ENCODE data around the gene CFL2.

CFL2 gene

GRCh38 chr14:34710006-34710405 lies 4.4 kb downstream of the CFL2 start:
- Histone ChIP-seq H3K4me2 (ENCODE audit: low read depth, low read length, poor library complexity, severe bottlenecking) (no peak overlapping the region), H3K9me2 (replicated peaks; ENCODE audit: low read depth, low read length) (no peaks in the 10 kb centered on the region), H4K20me1 (ENCODE audit: insufficient read depth, low read length, poor library complexity, severe bottlenecking) (no peaks in the 10 kb centered on the region), H3F3A (ENCODE audit: low read depth) (peaks cover 1% of the 10 kb centered on the region; the same call in 1 of the 2 replicates), H2AFZ (ENCODE audit: low read length) (no peak overlapping the region), H3K27me3 (ENCODE audit: insufficient read depth, low read length, poor library complexity, severe bottlenecking) (no peaks in the 10 kb centered on the region), H3K9ac (ENCODE audit: low read depth, low read length, poor library complexity, severe bottlenecking) (no peak overlapping the region), H3K4me3 (ENCODE audit: low read length, poor library complexity, severe bottlenecking) (no peak overlapping the region), H3K9me3 (ENCODE audit: insufficient read depth, low read depth, low read length) (no peaks in the 10 kb centered on the region), H3K4me1 (ENCODE audit: insufficient read depth, low read length, poor library complexity, severe bottlenecking) (peaks cover 20% of the 10 kb centered on the region), H3K79me2 (ENCODE audit: insufficient read depth, low read length) (peaks cover 29% of the 10 kb centered on the region), H3K36me3 (ENCODE audit: insufficient read depth, low read length) (no peaks in the 10 kb centered on the region)
- TF ChIP-seq CTCF (conservative IDR thresholded peaks at IDR 0.05; ENCODE audit: low read length) (no peak), EZH2phosphoT487 (IDR thresholded peaks at IDR 0.05; ENCODE audit: borderline replicate concordance) (no peak)

- no peak overlapping the region for H3K4me2 ChIP-seq (ENCODE audit: low read depth, low read length, poor library complexity, severe bottlenecking)
- no peaks in the 10 kb centered on the region for H3K9me3 ChIP-seq (ENCODE audit: insufficient read depth, low read depth, low read length)
- no peaks in the 10 kb centered on the region for H3K9me2 ChIP-seq (replicated peaks; ENCODE audit: low read depth, low read length)
- no peaks in the 10 kb centered on the region for H3K36me3 ChIP-seq (ENCODE audit: insufficient read depth, low read length)
- no peaks in the 10 kb centered on the region for H3K27me3 ChIP-seq (ENCODE audit: insufficient read depth, low read length, poor library complexity, severe bottlenecking)
- no peak for TF ChIP-seq EZH2phosphoT487 (IDR thresholded peaks at IDR 0.05; ENCODE audit: borderline replicate concordance)
- TF ChIP-seq CTCF (conservative IDR thresholded peaks at IDR 0.05; ENCODE audit: low read length): no peak
- no peak overlapping the region for H3K9ac ChIP-seq (ENCODE audit: low read depth, low read length, poor library complexity, severe bottlenecking)
- peaks cover 17% of the 10 kb centered on the region for H3K79me2 ChIP-seq (ENCODE audit: insufficient read depth, low read length)
- no peaks in the 10 kb centered on the region for H4K20me1 ChIP-seq (ENCODE audit: insufficient read depth, low read length, poor library complexity, severe bottlenecking)
- H3K4me1 ChIP-seq (ENCODE audit: insufficient read depth, low read length, poor library complexity, severe bottlenecking): peaks cover 10% of the 10 kb centered on the region
- H3F3A ChIP-seq (ENCODE audit: low read depth): no peaks in the 10 kb centered on the region
- no peak overlapping the region for H2AFZ ChIP-seq (ENCODE audit: low read length)
- no peak overlapping the region for H3K4me3 ChIP-seq (ENCODE audit: low read length, poor library complexity, severe bottlenecking)
These were observed 6.7 kb downstream of the CFL2 start for GRCh38 chr14:34707722-34708121.

GRCh38 chr14:34701808-34702207 lies 12.6 kb downstream of the CFL2 start:
- Histone ChIP-seq H3K27me3 (ENCODE audit: insufficient read depth, low read length, poor library complexity, severe bottlenecking) (no peaks in the 10 kb centered on the region), H4K20me1 (ENCODE audit: insufficient read depth, low read length, poor library complexity, severe bottlenecking) (no peaks in the 10 kb centered on the region), H3K36me3 (ENCODE audit: insufficient read depth, low read length) (no peaks in the 10 kb centered on the region), H3F3A (ENCODE audit: low read depth) (no peaks in the 10 kb centered on the region), H2AFZ (ENCODE audit: low read length) (no peak overlapping the region), H3K9ac (ENCODE audit: low read depth, low read length, poor library complexity, severe bottlenecking) (no peak overlapping the region), H3K4me2 (ENCODE audit: low read depth, low read length, poor library complexity, severe bottlenecking) (no peak overlapping the region), H3K79me2 (ENCODE audit: insufficient read depth, low read length) (no peaks in the 10 kb centered on the region), H3K4me1 (ENCODE audit: insufficient read depth, low read length, poor library complexity, severe bottlenecking) (no peaks in the 10 kb centered on the region), H3K9me3 (ENCODE audit: insufficient read depth, low read depth, low read length) (no peaks in the 10 kb centered on the region), H3K4me3 (ENCODE audit: low read length, poor library complexity, severe bottlenecking) (no peak overlapping the region), H3K9me2 (replicated peaks; ENCODE audit: low read depth, low read length) (no peaks in the 10 kb centered on the region)
- TF ChIP-seq CTCF (conservative IDR thresholded peaks at IDR 0.05; ENCODE audit: low read length): no peak
- TF ChIP-seq EZH2phosphoT487 (IDR thresholded peaks at IDR 0.05; ENCODE audit: borderline replicate concordance): no peak
